HG03354 (cell line): ENCODE measurements around the gene HS1BP3.

Experiments
- ATAC-seq: cut with Tn5 transposase; IDR thresholded peaks from one replicate; pipeline ENCODE4 v1.9.1; 2021; ENCODE audit warnings: mild to moderate bottlenecking; ENCODE audit not compliant: unreplicated experiment, poor library complexity, severe bottlenecking

Gene HS1BP3

DNA sequence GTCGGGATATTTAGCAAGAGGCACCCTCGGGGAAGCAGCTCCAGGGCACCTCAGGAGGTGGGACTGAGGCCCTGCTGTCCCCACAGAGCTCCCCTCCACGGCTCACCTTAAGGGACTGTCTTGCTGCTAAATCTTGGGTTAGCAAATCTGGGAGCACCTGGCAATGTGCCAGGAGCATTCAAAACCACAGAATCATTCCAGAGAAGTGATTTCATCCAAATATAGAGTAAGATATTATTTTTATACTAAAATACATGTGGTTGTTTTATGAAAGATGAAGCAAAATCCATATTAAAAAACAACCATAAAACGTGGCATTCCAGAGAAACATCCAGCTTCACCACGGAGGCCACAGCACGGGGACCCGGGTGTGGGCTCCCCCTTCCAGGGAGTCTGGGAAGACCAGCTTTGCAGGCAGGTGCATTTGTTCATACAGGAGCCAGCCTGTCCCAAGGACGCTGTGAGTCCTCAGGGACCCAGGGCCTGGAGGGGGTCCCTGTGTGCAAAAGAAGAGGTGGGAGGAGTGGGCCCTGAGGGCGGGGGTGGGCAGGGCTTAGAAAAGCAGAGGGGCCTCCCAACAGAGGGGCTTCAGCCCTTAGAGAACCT, 16.3 kb downstream of the HS1BP3 start:
- no peak for ATAC-seq

DNA sequence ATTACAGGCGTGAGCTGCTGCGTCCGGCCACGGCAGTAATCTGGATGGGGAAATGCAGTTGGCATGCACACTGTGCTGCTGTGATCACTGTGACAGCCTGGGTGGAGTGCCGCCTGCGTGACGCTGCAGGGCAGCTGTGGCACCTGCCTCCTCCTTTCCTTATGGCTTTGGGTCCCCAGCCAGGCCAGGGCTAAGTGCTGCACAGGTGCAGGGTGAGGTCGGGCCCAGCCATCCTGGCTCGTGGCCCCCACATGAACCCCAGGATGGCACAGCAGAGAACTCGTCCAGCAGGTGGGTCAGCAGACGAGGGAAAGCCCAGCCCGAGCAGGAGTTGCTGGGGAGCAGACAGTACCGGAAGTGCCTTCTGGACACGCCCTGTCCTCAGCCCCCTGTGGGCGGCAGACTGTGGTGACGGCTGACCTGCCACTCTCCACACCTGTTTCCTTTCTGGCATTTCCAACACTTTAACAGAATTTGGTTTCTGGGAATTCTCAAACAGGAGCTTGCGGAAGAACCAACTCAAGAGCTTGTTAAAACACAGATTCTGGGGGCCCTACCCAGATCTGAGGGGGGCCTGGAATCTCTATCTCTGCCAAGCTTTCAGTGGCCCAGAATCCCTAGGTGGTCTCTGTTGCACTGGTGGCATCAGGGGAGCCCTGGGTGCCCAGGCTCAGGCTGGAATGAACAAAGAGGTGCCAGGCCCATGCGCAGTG, 16.9 kb downstream of the HS1BP3 start:
- ATAC-seq: no peak

DNA sequence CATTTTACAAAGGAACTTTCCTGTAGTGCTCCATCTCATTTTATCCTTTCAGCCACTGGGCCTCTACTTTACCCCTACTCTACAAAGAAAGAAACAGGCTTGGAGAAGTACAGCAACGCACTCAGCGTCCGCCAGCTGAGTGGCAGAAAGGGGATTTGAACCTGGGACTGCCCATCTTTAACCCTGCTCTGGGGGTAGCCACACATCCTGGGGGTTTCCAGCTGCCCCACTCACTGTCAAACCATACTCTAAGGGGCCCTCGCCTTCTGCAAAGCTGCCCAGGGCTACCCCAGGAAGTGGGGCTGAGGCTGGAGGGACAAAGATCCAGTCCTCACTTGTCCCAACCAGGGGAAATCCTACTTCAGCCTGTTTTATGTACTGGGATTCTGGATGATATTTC, 17.9 kb downstream of the HS1BP3 start:
- no peak for ATAC-seq

DNA sequence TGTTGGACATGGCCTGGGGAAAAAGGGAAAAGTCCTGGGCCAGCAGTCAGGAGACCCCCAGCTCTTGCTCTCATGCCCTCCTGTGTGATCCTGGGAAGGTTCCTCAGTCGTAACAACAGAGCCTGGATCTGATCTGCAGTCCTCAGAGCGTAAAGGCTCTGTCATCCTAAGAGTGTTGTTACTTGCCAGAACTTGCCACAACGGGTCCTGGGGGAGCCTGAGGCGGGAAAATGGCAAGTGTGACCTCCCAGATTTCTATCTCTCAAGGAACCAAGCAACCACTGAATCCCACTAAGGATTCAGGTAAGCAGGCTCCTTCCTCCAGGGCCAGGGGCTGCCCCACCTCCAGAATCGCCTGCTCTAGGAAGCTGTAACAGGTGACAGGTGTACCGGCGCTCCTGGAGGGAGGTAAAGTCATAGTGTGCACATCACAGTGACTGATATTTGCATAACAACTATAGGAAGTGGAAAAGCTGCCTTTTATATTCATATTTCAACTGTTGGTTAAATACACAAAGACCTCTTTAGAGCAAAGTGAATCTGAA, 18.4 kb downstream of the HS1BP3 start:
- ATAC-seq: no peak

DNA sequence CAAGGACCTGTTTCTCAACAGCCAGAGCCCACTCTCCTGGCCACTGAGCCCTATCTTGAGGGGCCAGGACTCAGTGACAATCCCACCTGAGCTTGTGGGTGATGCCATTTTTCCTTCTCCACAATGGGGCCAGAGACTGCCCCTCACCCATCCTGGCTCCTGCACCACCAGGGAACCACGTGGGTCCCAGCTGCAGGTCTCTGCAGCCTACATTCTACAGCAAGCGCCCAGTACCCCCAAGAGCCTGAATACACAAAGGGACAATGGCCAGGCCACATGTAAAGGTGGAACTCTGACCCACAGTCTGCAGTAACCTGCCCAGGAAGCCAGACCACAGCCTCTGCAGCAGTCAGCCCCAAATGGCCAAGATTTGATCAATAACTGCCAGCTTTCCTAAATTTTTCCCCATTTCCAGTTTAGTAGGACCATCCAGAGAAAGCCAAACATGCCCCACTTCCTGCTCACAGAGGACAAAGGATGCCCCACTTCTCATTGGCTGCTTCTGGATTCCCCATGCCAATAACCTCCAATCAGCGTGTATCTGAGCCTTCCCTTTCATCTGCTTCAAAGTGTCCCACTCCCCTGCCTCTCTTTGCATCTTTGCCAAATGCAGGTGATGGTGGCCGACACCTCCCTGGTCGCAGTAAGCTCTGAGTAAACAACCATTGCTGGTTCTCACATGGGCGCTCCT, 19.1 kb downstream of the HS1BP3 start:
- no peak for ATAC-seq

DNA sequence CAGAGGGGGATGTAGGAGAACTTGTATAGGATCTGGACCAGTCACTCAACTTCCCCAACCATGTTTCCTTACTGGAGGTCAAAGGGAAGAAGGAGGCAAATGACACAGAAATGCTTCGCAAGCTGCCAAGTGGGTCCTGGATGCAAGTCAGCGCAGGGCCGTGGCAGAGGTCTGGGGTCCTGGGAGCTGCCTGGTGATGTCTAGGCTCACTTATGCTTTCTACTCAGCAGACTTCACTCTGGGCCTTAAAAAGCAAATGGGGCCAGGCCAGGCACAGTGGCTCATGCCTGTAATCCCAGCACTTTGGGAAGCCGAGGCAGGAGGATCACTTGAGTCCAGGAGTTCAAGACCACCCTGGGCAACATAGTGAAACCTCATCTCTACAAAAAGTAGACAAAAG, 19.9 kb downstream of the HS1BP3 start:
- no peak for ATAC-seq

DNA sequence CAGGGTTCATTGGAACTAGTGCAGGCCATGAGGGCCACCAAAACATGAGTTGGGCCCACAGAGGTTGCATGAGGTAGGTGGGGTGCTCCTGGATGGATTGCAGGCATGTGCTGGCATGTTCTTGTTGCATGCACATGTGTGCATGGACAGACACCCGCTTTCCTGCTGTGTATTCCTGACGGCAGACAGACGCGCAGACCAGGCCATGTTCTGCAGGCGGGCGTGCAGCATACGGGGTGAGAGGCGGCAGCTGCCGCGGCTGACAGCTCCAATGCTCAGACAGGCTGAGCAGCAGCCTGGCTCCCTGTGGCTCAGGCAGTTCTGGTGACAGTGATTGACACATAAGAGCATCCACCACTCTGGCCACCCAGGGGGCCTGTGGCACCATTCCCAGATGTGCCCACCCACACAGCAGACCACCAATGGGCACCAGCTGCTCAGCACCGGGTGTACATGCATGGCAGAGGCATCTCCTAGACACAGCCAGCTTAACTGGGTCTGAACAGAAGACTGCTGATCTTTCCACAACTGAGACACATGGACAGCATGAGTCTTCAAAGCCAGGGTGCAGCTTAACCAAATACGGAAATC, 21.2 kb downstream of the HS1BP3 start:
- no peak for ATAC-seq

DNA sequence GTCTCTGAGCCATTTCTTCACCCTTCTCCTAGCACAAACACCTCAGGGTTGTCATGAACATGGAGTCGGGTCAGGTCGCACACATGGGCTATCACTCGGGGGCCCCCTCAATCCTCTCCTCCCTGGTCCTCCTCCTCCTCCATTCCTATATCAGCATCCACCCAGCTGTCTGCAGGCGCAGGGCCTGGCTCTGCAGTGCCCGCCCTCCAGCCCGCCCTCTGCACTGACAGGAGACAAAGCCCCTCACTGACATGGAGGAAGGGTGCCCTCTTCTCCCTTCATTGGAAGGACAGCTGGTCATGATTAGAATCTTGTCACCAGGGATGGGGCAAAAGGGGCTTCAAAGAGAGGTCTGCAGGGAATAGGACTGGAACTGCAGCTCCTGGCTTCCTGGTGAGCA, 21.7 kb downstream of the HS1BP3 start:
- no peak for ATAC-seq

DNA sequence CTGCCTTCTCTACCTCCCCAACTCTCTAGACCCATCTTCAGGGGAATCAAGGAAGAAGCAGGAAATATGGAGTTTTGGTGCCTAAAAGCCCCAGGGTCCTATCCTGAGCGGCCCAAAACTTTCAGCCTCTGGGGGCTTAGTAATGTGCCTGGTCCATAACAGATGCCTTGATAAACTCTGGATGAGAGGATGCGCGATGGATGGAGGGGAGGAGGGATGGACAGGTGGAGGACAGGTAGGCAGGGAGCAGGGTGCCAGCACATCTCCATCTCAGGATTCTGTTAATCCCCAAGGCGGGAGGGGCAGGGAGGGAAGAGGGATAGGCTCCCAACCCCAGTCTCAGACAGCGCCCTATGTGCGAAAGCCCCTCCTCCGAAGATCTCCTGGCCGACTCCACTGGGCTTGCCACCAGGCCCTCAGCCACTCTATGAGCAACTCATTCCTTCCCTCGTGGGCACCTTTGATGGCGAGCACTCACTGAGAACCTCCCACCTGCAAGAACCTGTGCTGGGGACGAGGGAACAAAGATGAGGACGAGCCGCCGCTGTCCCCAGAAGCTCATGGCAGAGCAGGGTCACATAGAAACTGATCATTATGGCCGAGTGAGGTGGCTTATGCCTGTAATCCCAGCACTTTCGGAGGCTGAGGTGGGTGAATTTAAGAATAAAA, 23.1 kb downstream of the HS1BP3 start:
- ATAC-seq: no peak

DNA sequence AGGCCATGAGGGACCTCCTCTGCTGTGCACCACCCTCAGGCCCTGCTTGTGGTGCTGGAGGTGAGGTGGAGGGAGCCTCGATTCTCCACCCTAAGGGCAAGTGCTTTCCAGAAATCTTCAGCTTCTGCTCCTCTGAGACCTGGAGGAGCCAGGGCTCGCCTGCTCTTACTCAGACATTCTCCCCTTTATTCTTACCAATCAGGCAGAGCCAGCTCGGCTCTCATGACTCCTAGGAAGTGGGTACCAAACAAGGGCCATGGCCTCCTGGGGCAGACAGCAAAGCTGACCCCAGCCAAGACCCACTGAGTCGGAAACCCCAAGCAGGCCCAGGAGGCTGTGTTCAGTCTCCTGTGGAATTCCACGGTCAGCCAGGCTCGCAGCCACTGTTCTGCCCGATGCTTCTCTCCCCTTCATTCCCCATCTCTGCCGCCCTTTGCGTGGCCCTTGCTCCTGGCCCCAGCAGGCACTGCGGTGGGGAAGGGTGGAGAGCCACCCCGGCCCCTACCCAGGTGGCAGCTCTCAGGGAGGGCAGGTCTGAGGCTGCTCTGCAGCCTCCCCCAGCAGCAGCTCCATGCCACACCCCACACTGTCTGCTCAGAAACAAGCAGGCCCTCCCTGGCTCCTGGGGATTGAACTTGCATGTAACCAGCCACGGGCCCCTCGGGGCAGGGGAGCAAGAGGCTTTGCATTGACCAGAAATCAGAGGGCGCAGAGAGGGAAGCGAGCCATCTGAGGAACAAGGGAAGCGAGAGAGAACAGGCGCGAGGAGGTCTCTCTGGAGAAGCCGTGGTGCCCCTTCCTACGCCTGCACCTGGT, 24.0 kb downstream of the HS1BP3 start:
- ATAC-seq: no peak

DNA sequence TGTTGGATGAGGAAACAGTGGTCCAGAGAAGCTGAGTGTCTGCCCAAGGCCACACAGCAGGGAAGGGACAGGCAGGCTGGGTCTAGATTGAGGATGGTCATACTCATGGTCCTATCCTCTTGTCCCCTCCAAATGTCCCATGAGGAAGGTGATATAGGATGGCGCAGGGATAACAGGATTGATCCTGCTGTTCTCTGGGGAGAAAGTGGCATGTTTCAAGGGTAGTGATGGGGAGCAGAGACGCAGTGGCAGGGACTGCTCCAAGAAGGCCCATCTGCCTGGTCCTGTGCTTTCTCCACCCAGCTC, 24.6 kb downstream of the HS1BP3 start:
- ATAC-seq: no peak

DNA sequence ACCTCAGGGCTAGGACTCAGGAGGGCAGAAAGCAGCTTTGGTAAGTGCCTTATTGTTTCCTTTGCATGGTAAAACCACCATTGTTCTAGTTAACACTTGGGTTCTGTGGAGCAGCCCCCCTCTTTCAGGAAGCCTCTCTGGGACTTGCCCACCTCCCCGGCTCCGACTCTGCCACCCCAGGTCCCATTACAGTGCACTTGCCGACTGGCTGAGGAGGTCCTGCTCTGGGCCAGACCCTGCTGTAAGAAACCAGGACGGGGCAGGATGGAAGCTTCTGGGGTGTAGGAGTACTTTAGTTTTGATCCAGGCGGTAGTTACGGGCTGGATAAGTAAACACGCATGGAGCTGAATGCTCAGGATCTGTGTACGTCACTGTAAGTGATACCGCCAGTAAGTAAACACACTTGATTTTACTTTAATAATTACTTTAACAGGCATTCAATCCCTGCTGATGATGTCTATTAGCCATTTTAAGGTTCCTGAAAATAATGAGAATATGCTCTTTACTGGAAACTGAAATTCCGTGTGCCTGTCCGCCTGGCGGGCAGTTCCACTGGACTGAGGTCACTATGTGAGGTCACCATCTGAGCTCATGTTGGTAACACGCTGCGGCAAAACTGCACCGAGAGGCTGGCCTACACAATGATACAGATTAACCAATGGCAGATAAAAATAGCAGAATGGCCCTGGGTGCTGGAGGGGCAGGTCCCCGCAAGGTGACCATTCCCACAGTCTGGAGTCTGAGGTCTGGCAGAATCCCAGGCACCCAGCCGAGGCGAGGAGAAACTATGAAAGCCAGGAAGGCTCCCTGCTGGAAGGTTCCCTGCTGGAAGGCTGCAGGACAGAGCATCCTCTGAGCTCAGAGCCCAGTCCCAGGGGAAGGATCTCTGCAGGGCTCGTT, 25.2 kb downstream of the HS1BP3 start:
- ATAC-seq: no peak

DNA sequence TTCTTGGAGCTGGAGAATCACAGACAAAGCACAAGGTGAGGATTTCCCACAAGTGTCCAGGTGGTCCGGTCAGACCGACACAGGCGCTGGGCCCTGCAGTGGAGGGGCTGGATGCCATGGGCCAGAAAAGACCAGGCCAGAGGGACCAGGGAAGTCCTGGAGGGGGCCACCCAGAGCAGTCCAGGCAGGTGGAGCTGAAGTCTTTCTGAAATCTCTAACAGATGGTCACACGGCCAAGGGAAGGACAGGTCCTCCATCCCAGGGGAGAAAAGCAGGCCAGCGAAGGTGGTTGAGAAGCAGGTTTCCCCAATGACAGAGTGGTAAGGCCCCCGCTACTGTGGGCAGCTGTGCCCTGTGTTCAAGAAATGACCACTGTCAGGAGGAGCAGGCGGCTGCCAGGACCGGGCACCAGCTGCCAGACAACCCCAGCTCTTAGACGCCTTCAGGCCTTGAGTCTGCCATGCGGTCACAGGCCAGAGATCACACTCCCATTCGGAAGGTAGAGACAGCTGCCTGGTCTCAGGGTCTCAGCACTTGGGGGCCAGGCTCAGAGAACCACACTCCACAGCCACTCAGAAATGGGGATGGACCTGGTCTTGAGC, 25.9 kb downstream of the HS1BP3 start:
- no peak for ATAC-seq

DNA sequence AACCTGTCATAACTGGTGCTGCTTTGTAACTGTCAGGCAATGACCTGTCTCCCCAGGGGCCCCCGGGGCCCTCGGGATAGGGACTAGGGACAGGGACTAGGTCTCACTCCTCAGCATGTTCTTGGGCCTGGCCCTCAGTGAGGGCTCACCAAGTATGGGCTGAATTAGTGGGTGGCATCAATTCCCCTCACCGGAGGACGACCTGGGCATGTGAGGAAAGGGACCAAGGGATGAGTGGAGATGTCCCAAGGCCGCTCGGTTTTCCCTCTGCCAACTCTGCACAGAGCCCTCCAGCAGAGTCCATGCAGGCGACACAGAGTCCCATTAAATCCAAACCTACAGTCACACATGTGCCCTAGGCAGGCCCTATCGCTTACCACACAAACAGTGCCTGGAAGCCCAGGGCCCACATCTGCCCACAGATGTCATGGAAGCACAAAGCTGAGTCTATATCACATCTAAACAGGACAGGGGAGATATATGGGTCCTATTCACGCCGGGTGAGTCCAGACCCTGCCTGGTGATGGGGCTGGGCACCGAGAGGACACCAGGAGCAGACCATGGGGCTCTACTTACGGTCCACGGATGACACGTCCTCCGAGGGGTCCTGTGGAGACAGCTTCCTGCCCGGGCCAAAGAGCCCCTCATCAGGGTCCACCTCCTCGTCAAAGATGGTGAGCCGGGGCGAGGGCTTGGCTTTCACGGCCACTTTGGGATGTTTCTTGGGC, 26.6 kb downstream of the HS1BP3 start:
- ATAC-seq: no peak

DNA sequence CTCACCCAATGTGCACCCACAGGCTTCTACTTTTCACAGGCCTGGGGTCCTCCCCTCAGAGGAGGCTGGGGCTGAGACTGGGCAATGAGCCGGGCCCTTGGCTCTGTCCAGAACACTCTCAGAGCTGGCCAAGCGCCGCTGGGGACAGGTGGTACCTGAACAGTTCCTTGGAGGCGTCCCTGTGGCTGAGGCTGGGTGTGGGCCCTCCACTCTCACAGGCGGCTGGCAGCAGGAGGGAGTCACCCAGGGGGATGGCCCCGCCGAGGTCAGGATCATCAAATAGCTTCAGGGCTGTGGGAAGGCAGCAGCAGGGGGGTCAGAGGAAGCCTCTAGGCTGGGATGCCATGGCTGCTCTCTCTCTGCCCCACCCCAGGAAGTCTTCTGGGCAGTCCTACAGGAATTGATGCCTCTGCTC, 27.1 kb downstream of the HS1BP3 start:
- ATAC-seq: no peak

DNA sequence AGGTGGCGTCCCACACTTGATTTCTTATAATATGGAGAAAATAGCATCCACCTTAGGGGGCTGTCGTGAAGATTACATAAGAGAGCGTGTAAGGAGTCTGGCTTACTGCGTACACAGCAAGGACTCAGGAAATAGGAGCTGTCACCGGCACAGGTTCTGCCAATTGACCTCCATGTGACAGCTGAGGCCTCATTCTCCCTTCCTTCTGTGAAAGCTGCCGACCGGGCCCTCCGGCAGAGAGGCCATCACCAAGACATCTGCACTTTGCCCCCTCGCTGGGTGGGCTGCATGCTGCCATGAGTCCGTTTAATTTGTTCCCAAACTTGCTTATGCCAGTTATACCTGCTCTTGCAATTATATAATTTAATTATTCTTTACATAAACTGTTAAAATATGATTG, 27.7 kb downstream of the HS1BP3 start:
- ATAC-seq: no peak

DNA sequence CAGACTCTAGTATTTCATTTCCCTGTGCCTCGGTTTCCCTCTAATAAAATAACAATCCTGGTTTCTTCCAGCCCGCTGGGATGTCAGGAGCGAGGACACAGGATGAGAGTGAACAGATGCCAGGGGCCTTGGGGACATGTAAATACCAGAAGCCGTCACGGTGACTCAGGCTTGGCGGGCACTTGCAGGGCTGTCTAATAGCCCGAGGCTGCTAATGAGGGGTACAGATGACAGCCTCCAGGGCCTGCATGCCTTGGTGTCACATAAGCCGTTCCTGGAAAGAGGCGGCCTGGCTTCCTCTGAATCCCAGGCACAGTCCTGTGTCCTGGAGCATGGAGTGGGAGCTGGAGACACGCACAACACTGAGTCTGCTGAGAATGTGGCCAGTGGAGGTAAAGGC, 28.2 kb downstream of the HS1BP3 start:
- ATAC-seq: no peak
